Fibroblast of mammary gland (primary cell): ENCODE results near the gene CD209.

Experiments
- DNase-seq: peaks from one replicate; pipeline ENCODE4 v3.0.0-alpha.2; 2010; ENCODE audit warnings: low read depth
- H3K4me3 ChIP-seq: 2 replicates; pipeline ENCODE4 v1.5.1; 2011; ENCODE audit warnings: low read depth, mild to moderate bottlenecking, low read length, moderate library complexity; ENCODE audit not compliant: control insufficient read depth
- CTCF ChIP-seq: conservative IDR thresholded peaks from 2 replicates; pipeline ENCODE4 v1.5.1; 2011; ENCODE audit warnings: low read depth, low read length, inconsistent platforms; ENCODE audit not compliant: control insufficient read depth, insufficient read depth

CD209 gene

GRCh38 chr19:7701654-7702457 is 45.5 kb downstream of the CD209 start, which contains the start of gene FCER2:
Gene FCER2 (minus strand): TSS chr19:7702131. CDS start chr19:7699760, 2,371 bp downstream.
- H3K4me3 ChIP-seq = no peak within 1 kb of the TSS
- no peak for DNase-seq
- TF ChIP-seq CTCF = no peak

GRCh38 chr19:7701049-7701653 is 46.2 kb downstream of the CD209 start:
- no peak for TF ChIP-seq CTCF
- no peak overlapping the region for H3K4me3 ChIP-seq
- no peak for DNase-seq

GRCh38 chr19:7699417-7700401 is 47.6 kb downstream of the CD209 start:
- peak; percentile 29 for DNase-seq
- TF ChIP-seq CTCF = no peak
- no peak overlapping the region for H3K4me3 ChIP-seq

- no peak overlapping the region for H3K4me3 ChIP-seq
- no peak for DNase-seq
- TF ChIP-seq CTCF = no peak
Observed at GRCh38 chr19:7699003-7699402, 48.3 kb downstream of the CD209 start.

- no peak overlapping the region for H3K4me3 ChIP-seq
- no peak for TF ChIP-seq CTCF
- no peak for DNase-seq
Observed at GRCh38 chr19:7698583-7698982, 48.8 kb downstream of the CD209 start.

- DNase-seq = no peak
- H3K4me3 ChIP-seq = no peak overlapping the region
- no peak for TF ChIP-seq CTCF
Observed at GRCh38 chr19:7697721-7698287, 49.5 kb downstream of the CD209 start.
